ENCODE results near the gene LRRC17.
A peak's percentile ranks its signal among the peaks of the same experiment; 100 is the strongest.

LRRC17 gene

DNA sequence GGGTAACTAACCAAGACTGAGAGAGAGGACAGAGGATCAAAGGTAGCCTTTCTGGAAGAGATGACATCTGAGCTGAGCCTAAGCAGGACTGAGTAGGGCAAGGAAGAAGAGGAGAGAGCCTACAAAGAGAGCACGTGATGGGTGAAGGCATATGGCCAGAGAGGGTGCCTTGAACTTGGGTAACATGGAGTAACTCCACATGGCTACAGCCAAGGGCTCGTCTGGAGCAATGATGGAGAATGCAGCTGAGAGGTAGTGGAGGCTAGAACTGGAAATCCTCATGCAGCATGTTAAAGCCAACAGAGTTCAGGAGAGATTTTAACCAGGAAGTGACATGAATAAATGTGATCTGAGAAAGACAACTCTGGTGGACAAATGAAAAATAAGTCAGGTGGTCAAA lies 77.8 kb downstream of the LRRC17 start:
- DNase-seq: no peak

GRCh38 chr7:102991077-102991539 lies 78.3 kb downstream of the LRRC17 start:
- peak in 1 of 2 donors; percentile 22 for DNase-seq

DNA sequence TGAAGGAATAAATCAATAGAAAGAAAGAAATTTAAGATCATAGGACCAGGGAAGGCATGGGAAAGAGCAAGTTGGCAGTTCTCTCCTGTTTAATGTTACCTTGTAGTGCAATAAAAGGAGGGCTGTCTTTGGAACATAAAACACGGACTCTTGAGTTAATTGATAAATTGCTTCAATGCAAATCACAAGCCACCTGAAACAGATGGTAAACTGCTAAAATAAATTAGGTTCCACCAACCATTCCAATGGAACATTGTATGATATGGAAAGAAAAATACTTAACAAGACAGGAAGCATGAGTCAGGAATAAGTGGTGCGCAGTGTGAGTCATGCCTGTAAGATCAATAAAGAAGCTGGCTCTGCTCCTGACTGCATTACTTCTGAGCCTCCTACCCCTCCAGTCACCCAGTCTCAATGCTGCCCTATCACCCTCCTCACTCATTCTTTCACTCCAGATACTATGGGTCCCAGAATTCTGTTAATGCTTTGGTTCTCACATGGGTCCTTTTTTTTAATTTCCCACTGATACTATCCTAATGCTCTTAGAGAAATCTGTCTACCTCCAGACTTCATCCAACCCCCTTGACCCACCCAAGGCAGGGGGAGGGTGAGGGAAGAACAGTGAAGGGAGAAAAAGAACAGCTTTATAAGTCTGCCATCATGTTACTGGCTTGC lies 78.9 kb downstream of the LRRC17 start:
- peak in 1 of 2 donors; percentile 48 for DNase-seq

- no peak for DNase-seq
Observed at GRCh38 chr7:102992509-102992937, 79.7 kb downstream of the LRRC17 start.

- no peak for DNase-seq
Observed at GRCh38 chr7:102992938-102993717, 80.3 kb downstream of the LRRC17 start.

DNA sequence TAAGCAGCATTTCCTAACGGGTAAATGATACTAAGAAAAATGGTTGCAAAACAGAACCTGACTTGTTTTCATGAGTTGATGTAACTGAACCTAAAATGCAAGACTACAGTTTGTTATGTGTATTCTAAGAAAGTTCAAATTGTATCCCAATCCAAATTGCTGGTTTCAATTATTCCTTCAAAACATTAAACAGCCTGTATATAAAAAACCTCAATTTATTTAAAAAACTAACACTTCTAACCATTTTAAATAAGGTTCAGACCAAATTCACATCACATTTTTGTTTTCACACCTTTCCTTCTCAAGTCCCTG lies 80.9 kb downstream of the LRRC17 start:
- no peak for DNase-seq

- DNase-seq: no peak
Observed at GRCh38 chr7:102994567-102994966, 81.8 kb downstream of the LRRC17 start.
